Thyroid gland (tissue), 4 donors: ENCODE measurements around the gene MIEF1. TPM values are rescaled to one million over a fixed set of nuclear protein-coding genes. Genes with fewer than 3 reads are reported as not detected.
A peak's percentile ranks its signal among the peaks of the same experiment; 100 is the strongest.
"Not testable (repeated sequence)": the region's sequence is repeated elsewhere in the genome, so short reads cannot be mapped to it uniquely, and the experiment has no call there.

Source experiments
- DNase-seq, 2 donors: peaks; one replicate each; pipeline ENCODE4 v3.0.0-alpha.2; 2019
- H3K27ac ChIP-seq, 3 donors: fragments of 200-600 bp; sonication (generic); 1 replicate in 2 of 3; 2 replicates in 1 of 3; pipeline ENCODE4 v1.5.1; 2016 to 2019; ENCODE audit warnings: mild to moderate bottlenecking in 1 of 3, moderate library complexity in 1 of 3
- H3K27me3 ChIP-seq: fragments of 200-600 bp; sonication (generic); one replicate; pipeline ENCODE4 v1.5.1; 2019
- H3K36me3 ChIP-seq, 2 donors: fragments of 200-600 bp; sonication (generic); one replicate each; pipeline ENCODE4 v1.5.1; 2016 to 2019
- H3K4me1 ChIP-seq, 2 donors: fragments of 200-600 bp; sonication (generic); one replicate each; pipeline ENCODE4 v1.5.1; 2017 to 2019
- H3K4me3 ChIP-seq, 3 donors: fragments of 200-600 bp; sonication (generic); replicated peaks in 1 of 3; 1 replicate in 2 of 3; 2 replicates in 1 of 3; pipeline ENCODE4 v1.5.1; 2016; ENCODE audit warnings: mild to moderate bottlenecking in 1 of 3
- H3K9me3 ChIP-seq: fragments of 200-600 bp; sonication (generic); one replicate; pipeline ENCODE4 v1.5.1; 2017
- POLR2A ChIP-seq, 2 donors: fragments of 450-650 bp; IDR thresholded peaks; one replicate each; pipeline ENCODE4 v1.6.1; 2017; ENCODE audit warnings: antibody characterized with exemption in 2 of 2, mild to moderate bottlenecking in 2 of 2, moderate library complexity in 1 of 2
- WGBS, 2 donors: methylation state at CpG; one replicate each; pipeline ENCODE4 v1.1.5; 2017; 5-methylcytosine and 5-hydroxymethylcytosine counted together
- intact Hi-C: fragments of 100-400 bp; cut with DNase I; formaldehyde crosslinking; loops from one replicate; pipeline ENCODE4 v1.15.1; 2023
- total RNA-seq, 4 donors: library from RNA; depleted of rRNA; stranded (reverse); fragments of >200 nt; gene quantifications; one replicate each; pipeline ENCODE4 v1.2.3, GENCODE V29; 2016
- TF ChIP-seq, protein P1 (sequence below), 6 experiments: fragments of 200-600 bp in 3 of 6; fragments of 450-650 bp in 3 of 6; sonication (generic) in 3 of 6; IDR thresholded peaks; one replicate each; pipeline ENCODE4 v1.5.1; 2016 to 2019; ENCODE audit warnings: antibody characterized with exemption in 6 of 6, mild to moderate bottlenecking in 2 of 6, inconsistent platforms in 1 of 6, moderate library complexity in 1 of 6

Gene MIEF1
- total RNA-seq, 4 donors from 2014 or later, result 21.4 to 30.5 (median 26.7) TPM

DNA sequence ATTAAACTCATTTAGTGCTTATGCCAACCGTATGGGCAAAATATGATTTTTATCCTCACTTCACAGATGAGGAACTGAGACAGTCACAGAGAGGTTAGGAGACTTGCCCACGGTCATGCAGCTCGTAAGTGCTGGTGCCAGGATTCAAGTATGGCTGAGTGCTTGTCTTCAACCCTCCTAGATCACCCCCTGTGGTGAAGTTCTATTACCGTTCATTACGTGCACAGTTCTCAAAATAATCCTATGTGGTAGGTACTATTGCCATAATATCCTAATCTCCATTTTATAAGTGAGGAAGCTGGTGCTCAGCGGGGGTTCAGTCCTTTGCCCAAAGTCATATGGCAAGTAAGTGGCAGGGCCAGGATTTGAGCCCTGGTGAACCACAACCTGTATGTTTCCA, 1.5 kb downstream of the MIEF1 start:
- H3K4me3 ChIP-seq, result peak overlapping the region in 1 of 3 donors; percentile 83
- no peaks in the 10 kb centered on the region for H3K27me3 ChIP-seq
- H3K9me3 ChIP-seq, result no peaks in the 10 kb centered on the region
- no peak for TF ChIP-seq POLR2A (IDR thresholded peaks at IDR 0.05)
- TF ChIP-seq, protein P1, sequence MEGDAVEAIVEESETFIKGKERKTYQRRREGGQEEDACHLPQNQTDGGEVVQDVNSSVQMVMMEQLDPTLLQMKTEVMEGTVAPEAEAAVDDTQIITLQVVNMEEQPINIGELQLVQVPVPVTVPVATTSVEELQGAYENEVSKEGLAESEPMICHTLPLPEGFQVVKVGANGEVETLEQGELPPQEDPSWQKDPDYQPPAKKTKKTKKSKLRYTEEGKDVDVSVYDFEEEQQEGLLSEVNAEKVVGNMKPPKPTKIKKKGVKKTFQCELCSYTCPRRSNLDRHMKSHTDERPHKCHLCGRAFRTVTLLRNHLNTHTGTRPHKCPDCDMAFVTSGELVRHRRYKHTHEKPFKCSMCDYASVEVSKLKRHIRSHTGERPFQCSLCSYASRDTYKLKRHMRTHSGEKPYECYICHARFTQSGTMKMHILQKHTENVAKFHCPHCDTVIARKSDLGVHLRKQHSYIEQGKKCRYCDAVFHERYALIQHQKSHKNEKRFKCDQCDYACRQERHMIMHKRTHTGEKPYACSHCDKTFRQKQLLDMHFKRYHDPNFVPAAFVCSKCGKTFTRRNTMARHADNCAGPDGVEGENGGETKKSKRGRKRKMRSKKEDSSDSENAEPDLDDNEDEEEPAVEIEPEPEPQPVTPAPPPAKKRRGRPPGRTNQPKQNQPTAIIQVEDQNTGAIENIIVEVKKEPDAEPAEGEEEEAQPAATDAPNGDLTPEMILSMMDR (IDR thresholded peaks at IDR 0.05), result no peak
- DNase-seq, result no peak
- no peak overlapping the region for H3K27ac ChIP-seq
- intact Hi-C loops, result loop anchor here (2.0 to 10.0 kb wide), 2 partner anchors 15 to 329 kb away; no protein-coding TSS in a partner anchor
- H3K4me1 ChIP-seq, result peaks cover 22 to 32% of the 10 kb centered on the region in 2 donors
- WGBS, 2 donors, result 72 to 77% methylated on average over 6 of the region's 6 CpGs
- peaks cover 28 to 29% of the 10 kb centered on the region in 2 donors for H3K36me3 ChIP-seq

GRCh38 chr22:39504071-39504470, 2.0 kb downstream of the MIEF1 start:
- 94 to 95% methylated on average over 16 of the region's 16 CpGs for WGBS, 2 donors
- Histone ChIP-seq H3K9me3 (no peaks in the 10 kb centered on the region), H3K36me3 (peaks cover 29 to 31% of the 10 kb centered on the region in 2 donors), H3K27ac (no peak overlapping the region), H3K4me3 (no peak overlapping the region), H3K4me1 (peaks cover 22 to 32% of the 10 kb centered on the region in 2 donors), H3K27me3 (no peaks in the 10 kb centered on the region)
- DNase-seq, result no peak
- TF ChIP-seq POLR2A (IDR thresholded peaks at IDR 0.05), result no peak
- TF ChIP-seq, protein P1 (IDR thresholded peaks at IDR 0.05), result no peak
- intact Hi-C loops, result loop anchor here (10.0 kb wide), 1 partner anchor 329 kb away; no protein-coding TSS in a partner anchor

DNA sequence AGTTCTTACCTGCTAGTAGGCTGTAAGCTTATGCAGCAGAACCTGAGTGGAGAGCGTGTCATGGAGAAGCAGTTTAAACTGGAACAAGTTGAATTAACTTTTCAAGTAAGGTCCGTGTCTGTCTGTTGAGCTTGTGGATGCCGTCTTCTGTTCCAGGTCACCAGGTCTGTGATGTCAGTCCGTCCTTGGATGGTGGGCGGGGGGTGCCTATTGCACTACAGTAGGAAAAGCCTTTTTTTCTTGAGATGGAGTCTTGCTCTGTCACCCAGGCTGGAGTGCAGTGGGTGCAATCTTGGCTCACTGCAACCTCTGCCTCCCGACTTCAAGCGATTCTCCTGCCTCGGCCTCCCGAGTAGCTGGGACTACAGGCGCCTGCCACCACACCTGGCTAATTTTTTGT, 4.9 kb downstream of the MIEF1 start:
- not testable (repeated sequence) for H3K9me3 ChIP-seq, DNase-seq, H3K27me3 ChIP-seq, H3K4me3 ChIP-seq, H3K27ac ChIP-seq
- WGBS, 2 donors, result 89% methylated on average over 10 of the region's 10 CpGs
- intact Hi-C loops, result loop anchor here (10.0 kb wide), 1 partner anchor 332 kb away; no protein-coding TSS in a partner anchor
- Histone ChIP-seq H3K4me1 (peaks cover 13% of the 10 kb centered on the region in 2 donors), H3K36me3 (peaks cover 33 to 47% of the 10 kb centered on the region in 2 donors)

DNA sequence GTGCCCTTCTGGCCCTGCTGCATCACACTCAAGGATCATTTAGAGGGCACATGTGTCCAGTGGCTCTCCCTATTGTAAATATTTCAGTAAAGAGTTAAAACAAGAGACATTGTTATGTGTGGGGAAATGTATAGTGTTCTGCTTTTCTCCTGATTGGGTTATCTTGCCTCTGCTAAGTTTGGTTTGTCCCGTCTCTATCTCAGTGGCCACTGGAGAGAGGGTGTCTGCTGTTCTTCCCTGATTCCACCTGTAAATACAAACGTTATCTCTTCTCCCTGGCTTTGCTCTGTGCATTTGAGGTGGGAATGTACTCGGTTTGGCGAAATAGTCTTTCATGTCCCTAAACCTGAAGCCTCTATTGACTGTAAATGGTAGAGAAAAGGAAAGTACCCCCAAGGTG, 6.3 kb downstream of the MIEF1 start:
- WGBS, 2 donors, result 82 to 86% methylated on average over 4 of the region's 4 CpGs
- Histone ChIP-seq H3K4me3 (no peak overlapping the region), H3K27ac (no peak overlapping the region), H3K9me3 (no peaks in the 10 kb centered on the region), H3K36me3 (peaks cover 46 to 61% of the 10 kb centered on the region in 2 donors), H3K4me1 (peaks cover 4 to 7% of the 10 kb centered on the region in 2 donors), H3K27me3 (no peaks in the 10 kb centered on the region)
- intact Hi-C loops, result loop anchor here (10.0 kb wide), 1 partner anchor 334 kb away; no protein-coding TSS in a partner anchor
- DNase-seq, result no peak
- no peak for TF ChIP-seq POLR2A (IDR thresholded peaks at IDR 0.05)
- TF ChIP-seq, protein P1 (IDR thresholded peaks at IDR 0.05), result no peak

GRCh38 chr22:39510529-39511149, 8.5 kb downstream of the MIEF1 start:
- no peaks in the 10 kb centered on the region for H3K27me3 ChIP-seq
- no peaks in the 10 kb centered on the region for H3K9me3 ChIP-seq
- 95 to 100% methylated on average over 4 of the region's 4 CpGs for WGBS, 2 donors
- H3K4me3 ChIP-seq, result no peak overlapping the region
- no peak overlapping the region for H3K27ac ChIP-seq
- intact Hi-C loops, result no loop called here
- TF ChIP-seq, protein P1 (IDR thresholded peaks at IDR 0.05), result no peak
- TF ChIP-seq POLR2A (IDR thresholded peaks at IDR 0.05), result no peak
- DNase-seq, result no peak
- peaks cover 53 to 66% of the 10 kb centered on the region in 2 donors for H3K36me3 ChIP-seq
- H3K4me1 ChIP-seq, result no peaks in the 10 kb centered on the region
